GM23338 (cell line): ENCODE results near the gene CEP170B. TPM values are rescaled to one million over a fixed set of nuclear protein-coding genes. Genes with fewer than 3 reads are reported as not detected.

Experiments
- ATAC-seq: fragments of 200-7000 bp; cut with Tn5 transposase; 3 replicates; pipeline ENCODE4 v1.9.1; 2020
- DNase-seq: peaks from one replicate; pipeline ENCODE4 v3.0.0-alpha.2; 2015; ENCODE audit warnings: low spot score
- H2AFZ ChIP-seq: fragments of 200-600 bp; sonication (generic); 2 replicates; pipeline ENCODE4 v1.8.0; 2016; ENCODE audit warnings: antibody characterized with exemption, mild to moderate bottlenecking, moderate library complexity
- H3F3A ChIP-seq: fragments of 200-600 bp; sonication (generic); replicated peaks from 2 replicates; pipeline ENCODE4 v1.8.0; 2017; ENCODE audit warnings: antibody characterized with exemption, mixed run types, low read depth
- H3K27ac ChIP-seq: fragments of 200-600 bp; sonication (generic); 2 replicates; pipeline ENCODE4 v1.6.1; 2016; ENCODE audit warnings: low read depth
- H3K27me3 ChIP-seq: fragments of 200-600 bp; sonication (generic); 2 replicates; pipeline ENCODE4 v1.8.0; 2016; ENCODE audit warnings: mild to moderate bottlenecking, mixed run types, moderate library complexity; ENCODE audit not compliant: insufficient read depth
- H3K36me3 ChIP-seq: fragments of 200-600 bp; sonication (generic); 2 replicates; pipeline ENCODE4 v1.8.0; 2016; ENCODE audit warnings: mild to moderate bottlenecking; ENCODE audit not compliant: insufficient read depth
- H3K4me1 ChIP-seq: fragments of 200-600 bp; sonication (generic); 2 replicates; pipeline ENCODE4 v1.8.0; 2016; ENCODE audit warnings: mild to moderate bottlenecking, moderate library complexity; ENCODE audit not compliant: insufficient read depth
- H3K4me2 ChIP-seq: fragments of 200-600 bp; sonication (generic); 2 replicates; pipeline ENCODE4 v1.7.1; 2017; ENCODE audit warnings: mixed run types
- H3K4me3 ChIP-seq: fragments of 200-600 bp; sonication (generic); 2 replicates; pipeline ENCODE4 v1.6.1; 2016; ENCODE audit warnings: mixed run types
- H3K79me2 ChIP-seq: fragments of 200-600 bp; sonication (generic); replicated peaks from 2 replicates; pipeline ENCODE4 v1.8.0; 2017; ENCODE audit warnings: mild to moderate bottlenecking; ENCODE audit not compliant: insufficient read depth
- H3K9me2 ChIP-seq: fragments of 200-600 bp; sonication (generic); 2 replicates; pipeline ENCODE4 v1.8.0; 2017; ENCODE audit not compliant: insufficient read depth
- H4K20me1 ChIP-seq: fragments of 200-600 bp; sonication (generic); replicated peaks from 2 replicates; pipeline ENCODE4 v1.8.0; 2017; ENCODE audit warnings: mild to moderate bottlenecking; ENCODE audit not compliant: insufficient read depth
- H3K27ac Mint-ChIP-seq: 2 replicates; pipeline ENCODE4 v1.8.0; 2020; ENCODE audit warnings: inconsistent platforms, mild to moderate bottlenecking, moderate library complexity, mixed read lengths
- H3K27me3 Mint-ChIP-seq: 3 replicates; pipeline ENCODE4 v1.8.0; 2022; ENCODE audit warnings: low read depth, mild to moderate bottlenecking, moderate library complexity, mixed read lengths, inconsistent platforms; ENCODE audit not compliant: insufficient read depth, poor library complexity
- H3K36me3 Mint-ChIP-seq: 3 replicates; pipeline ENCODE4 v1.8.0; 2021; ENCODE audit warnings: low read depth, mild to moderate bottlenecking, inconsistent platforms, moderate library complexity, mixed read lengths
- H3K4me1 Mint-ChIP-seq: 3 replicates; pipeline ENCODE4 v1.8.0; 2020; ENCODE audit warnings: mild to moderate bottlenecking, inconsistent platforms, mixed read lengths
- H3K4me3 Mint-ChIP-seq: 3 replicates; pipeline ENCODE4 v1.8.0; 2021; ENCODE audit warnings: moderate library complexity, mild to moderate bottlenecking, inconsistent platforms, mixed read lengths
- H3K9me3 Mint-ChIP-seq: 3 replicates; pipeline ENCODE4 v1.8.0; 2020; ENCODE audit warnings: moderate library complexity, mild to moderate bottlenecking, inconsistent platforms, mixed read lengths
- CREB1 ChIP-seq: fragments of 250-450 bp; sonication (Bioruptor Pico); IDR thresholded peaks from 2 replicates; pipeline ENCODE4 v1.5.0; 2020; ENCODE audit warnings: low read depth, mild to moderate bottlenecking, moderate library complexity
- EZH2 ChIP-seq: fragments of 200-600 bp; sonication (generic); IDR thresholded peaks from one replicate; pipeline ENCODE4 v1.8.0; 2017; ENCODE audit warnings: antibody characterized with exemption, mild to moderate bottlenecking, low read depth; ENCODE audit not compliant: unreplicated experiment
- EZH2phosphoT487 ChIP-seq: fragments of 200-600 bp; sonication (generic); IDR thresholded peaks from one replicate; pipeline ENCODE4 v1.8.1; 2018; ENCODE audit warnings: antibody characterized with exemption; ENCODE audit not compliant: unreplicated experiment
- JUNB ChIP-seq: IDR thresholded peaks from one replicate; pipeline ENCODE4 v1.6.1; 2016; ENCODE audit warnings: antibody characterized with exemption; ENCODE audit not compliant: unreplicated experiment
- NANOG ChIP-seq: IDR thresholded peaks from 2 replicates; pipeline ENCODE4 v1.6.1; 2016; ENCODE audit warnings: antibody characterized with exemption, borderline replicate concordance
- POLR2AphosphoS5 ChIP-seq: IDR thresholded peaks from 2 replicates; pipeline ENCODE4 v1.6.1; 2016; ENCODE audit warnings: antibody characterized with exemption, low read depth
- STAT1 ChIP-seq: IDR thresholded peaks from one replicate; pipeline ENCODE4 v1.6.1; 2016; ENCODE audit warnings: antibody characterized with exemption; ENCODE audit not compliant: unreplicated experiment
- ZNF114 ChIP-seq: fragments of 250-450 bp; sonication (Bioruptor Pico); IDR thresholded peaks from 2 replicates; pipeline ENCODE4 v1.5.0; 2020; ENCODE audit warnings: mild to moderate bottlenecking, moderate library complexity
- polyA plus RNA-seq: library from polyadenylated mRNA; unstranded; fragments of >200 nt; fragmentation: Nextera tagmentation; extraction: Ambion mirVana; gene quantifications from 2 replicates; pipeline ENCODE4 v1.2.1, GENCODE V29; 2016
- total RNA-seq: library from RNA; depleted of rRNA; stranded (reverse); fragments of >200 nt; shearing (Covaris generic); gene quantifications from 2 replicates; pipeline ENCODE4 v1.2.3, GENCODE V29; 2014
- TF ChIP-seq, protein P1 (sequence below): IDR thresholded peaks from 2 replicates; pipeline ENCODE4 v1.6.1; 2016; ENCODE audit warnings: antibody characterized with exemption

Gene CEP170B
- total and polyA plus RNA-seq, 2 experiments from 2014 or later: 4.6 to 37.1 TPM

DNA sequence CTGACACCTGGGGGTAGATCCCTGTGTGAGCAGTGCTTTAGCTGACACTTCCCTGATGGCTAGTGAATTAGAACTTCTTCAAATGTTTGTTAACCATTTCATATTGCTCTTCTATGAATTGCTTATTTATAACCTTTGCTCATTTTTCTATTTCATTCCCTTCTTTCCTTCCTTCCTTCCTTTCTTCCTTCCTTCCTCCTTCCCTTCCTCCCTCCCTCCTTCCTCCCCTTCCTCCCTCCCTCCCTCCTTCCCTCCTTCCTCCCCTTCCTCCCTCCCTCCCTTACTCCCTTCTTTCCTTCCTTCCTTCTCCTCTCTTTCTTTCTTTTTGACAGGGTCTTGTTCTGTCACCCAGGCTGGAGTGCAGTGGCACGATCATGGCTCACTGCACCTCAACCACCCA, 23.3 kb upstream of the CEP170B start (continued):
- no peak for TF ChIP-seq JUNB
- no peak for TF ChIP-seq ZNF114 (CRISPR knock-in tag)
- TF ChIP-seq, protein P1, sequence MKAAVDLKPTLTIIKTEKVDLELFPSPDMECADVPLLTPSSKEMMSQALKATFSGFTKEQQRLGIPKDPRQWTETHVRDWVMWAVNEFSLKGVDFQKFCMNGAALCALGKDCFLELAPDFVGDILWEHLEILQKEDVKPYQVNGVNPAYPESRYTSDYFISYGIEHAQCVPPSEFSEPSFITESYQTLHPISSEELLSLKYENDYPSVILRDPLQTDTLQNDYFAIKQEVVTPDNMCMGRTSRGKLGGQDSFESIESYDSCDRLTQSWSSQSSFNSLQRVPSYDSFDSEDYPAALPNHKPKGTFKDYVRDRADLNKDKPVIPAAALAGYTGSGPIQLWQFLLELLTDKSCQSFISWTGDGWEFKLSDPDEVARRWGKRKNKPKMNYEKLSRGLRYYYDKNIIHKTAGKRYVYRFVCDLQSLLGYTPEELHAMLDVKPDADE: no peak

DNA sequence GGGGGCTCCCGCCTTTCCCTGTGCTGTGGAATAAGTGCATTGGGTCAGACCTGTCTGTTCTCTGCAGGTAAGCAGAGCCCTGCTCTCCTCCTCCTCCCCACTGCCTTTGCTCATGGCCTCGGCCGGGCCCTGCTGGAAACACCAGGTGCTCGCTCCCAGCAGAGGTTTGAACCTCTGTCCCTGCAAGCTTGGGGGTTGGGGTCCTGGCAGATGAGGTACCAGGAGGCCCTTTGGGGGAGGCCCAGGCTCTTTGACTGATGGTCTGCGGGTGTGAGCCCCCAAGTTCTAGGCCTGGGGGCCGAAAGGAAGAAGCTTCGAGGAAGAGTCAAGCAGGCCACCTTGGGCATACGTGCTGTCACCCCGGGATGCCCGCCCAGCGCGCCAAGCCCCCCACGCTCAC, 22.1 kb upstream of the CEP170B start:
- Histone ChIP-seq H3F3A (peaks cover 11% of the 10 kb centered on the region), H3K4me3 (peak overlapping the region; percentile 71), H2AFZ (peak overlapping the region; percentile 56), H3K36me3 (no peaks in the 10 kb centered on the region), H3K4me1 (peaks cover 9% of the 10 kb centered on the region; the same call in 1 of the 2 replicates), H3K79me2 (no peaks in the 10 kb centered on the region), H3K27ac (no peak overlapping the region), H4K20me1 (no peaks in the 10 kb centered on the region), H3K27me3 (peaks cover 44% of the 10 kb centered on the region), H3K9me2 (no peaks in the 10 kb centered on the region), H3K4me2 (peak overlapping the region; percentile 85)
- peaks cover 31% of the 10 kb centered on the region for H3K27me3 Mint-ChIP-seq
- H3K9me3 Mint-ChIP-seq: peaks cover 4% of the 10 kb centered on the region; the same call in 2 of the 3 replicates
- no peaks in the 10 kb centered on the region for H3K36me3 Mint-ChIP-seq
- no peak overlapping the region; the same call in 1 of the 2 replicates for H3K27ac Mint-ChIP-seq
- DNase-seq (no peak), ATAC-seq (peak; percentile 12; the same call in 2 of the 3 replicates)
- H3K4me1 Mint-ChIP-seq: peaks cover 12% of the 10 kb centered on the region; the same call in 2 of the 3 replicates
- H3K4me3 Mint-ChIP-seq: peak overlapping the region; percentile 79
- TF ChIP-seq ZNF114 (CRISPR knock-in tag): no peak
- no peak for TF ChIP-seq POLR2AphosphoS5
- TF ChIP-seq, protein P1: no peak
- TF ChIP-seq JUNB: no peak

DNA sequence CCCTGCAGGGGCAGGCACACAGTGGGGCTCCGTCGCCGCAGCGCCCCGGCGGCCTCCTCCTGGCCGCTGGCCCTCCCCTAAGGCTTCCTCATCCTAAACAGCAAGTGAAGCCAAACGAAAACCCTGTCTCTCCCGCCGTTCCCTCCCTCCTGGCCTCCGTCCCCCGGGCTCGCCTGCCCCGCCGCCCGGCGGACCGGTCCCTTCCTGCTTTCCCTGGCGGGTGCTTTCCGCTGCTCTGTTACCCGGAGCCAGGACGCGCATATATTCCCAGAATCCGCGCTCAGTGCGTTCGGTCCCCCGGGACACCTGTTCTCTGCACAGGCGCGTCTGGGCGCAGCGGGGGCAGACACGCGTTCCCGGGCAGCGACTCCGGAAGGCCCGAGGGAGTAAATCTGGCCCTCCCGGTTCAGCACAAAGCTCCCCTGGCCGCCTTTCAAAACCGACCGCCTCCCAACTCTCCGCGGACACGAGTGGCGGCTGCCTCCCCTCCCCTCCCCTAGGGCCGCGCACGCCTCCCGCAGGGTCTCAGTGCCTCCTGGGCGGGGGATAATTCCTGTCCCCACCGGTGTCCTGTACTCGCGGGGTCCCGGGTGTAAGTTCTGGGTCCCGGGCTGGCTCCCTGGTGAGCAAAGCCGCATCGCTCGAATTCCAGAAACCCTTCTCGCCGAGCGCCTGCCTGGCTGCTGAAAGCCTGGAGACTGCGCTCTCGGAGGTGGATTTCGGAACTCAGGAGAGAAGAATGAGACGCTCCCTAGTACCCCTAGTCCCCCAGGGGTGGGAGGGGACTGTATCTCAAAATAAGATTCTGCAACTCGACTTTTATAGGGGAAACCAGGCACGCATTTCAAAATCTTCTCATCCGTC, 21.4 kb upstream of the CEP170B start:
- H3K9me2 ChIP-seq: no peaks in the 10 kb centered on the region
- Mint-ChIP-seq H3K4me3 (peak overlapping the region; percentile 79), H3K27me3 (peaks cover 35% of the 10 kb centered on the region), H3K36me3 (no peaks in the 10 kb centered on the region), H3K27ac (no peak overlapping the region), H3K4me1 (peaks cover 12% of the 10 kb centered on the region; the same call in 2 of the 3 replicates), H3K9me3 (peaks cover 4% of the 10 kb centered on the region; the same call in 2 of the 3 replicates)
- H3F3A ChIP-seq: peaks cover 11% of the 10 kb centered on the region
- H3K4me2 ChIP-seq: peak overlapping the region; percentile 85
- no peaks in the 10 kb centered on the region for H3K79me2 ChIP-seq
- H3K27me3 ChIP-seq: peaks cover 44% of the 10 kb centered on the region
- DNase-seq (peak; percentile 94), ATAC-seq (peak; percentile 87)
- no peaks in the 10 kb centered on the region for H3K36me3 ChIP-seq
- peak overlapping the region; percentile 64 for H2AFZ ChIP-seq
- peak overlapping the region; percentile 53; the same call in 1 of the 2 replicates for H3K27ac ChIP-seq
- peaks cover 9% of the 10 kb centered on the region; the same call in 1 of the 2 replicates for H3K4me1 ChIP-seq
- no peaks in the 10 kb centered on the region for H4K20me1 ChIP-seq
- H3K4me3 ChIP-seq: peak overlapping the region; percentile 71
- no peak for TF ChIP-seq STAT1
- 0 out of 2 replicates have a peak, but pooled peaks have one; percentile 25 for TF ChIP-seq ZNF114 (CRISPR knock-in tag)
- no peak for TF ChIP-seq EZH2phosphoT487
- TF ChIP-seq NANOG: no peak
- no peak for TF ChIP-seq EZH2
- peak; percentile 28; the same call in 1 of the 2 replicates for TF ChIP-seq POLR2AphosphoS5
- no peak for TF ChIP-seq CREB1 (CRISPR knock-in tag)
